ENCODE data around the gene MBD5.

DNA sequence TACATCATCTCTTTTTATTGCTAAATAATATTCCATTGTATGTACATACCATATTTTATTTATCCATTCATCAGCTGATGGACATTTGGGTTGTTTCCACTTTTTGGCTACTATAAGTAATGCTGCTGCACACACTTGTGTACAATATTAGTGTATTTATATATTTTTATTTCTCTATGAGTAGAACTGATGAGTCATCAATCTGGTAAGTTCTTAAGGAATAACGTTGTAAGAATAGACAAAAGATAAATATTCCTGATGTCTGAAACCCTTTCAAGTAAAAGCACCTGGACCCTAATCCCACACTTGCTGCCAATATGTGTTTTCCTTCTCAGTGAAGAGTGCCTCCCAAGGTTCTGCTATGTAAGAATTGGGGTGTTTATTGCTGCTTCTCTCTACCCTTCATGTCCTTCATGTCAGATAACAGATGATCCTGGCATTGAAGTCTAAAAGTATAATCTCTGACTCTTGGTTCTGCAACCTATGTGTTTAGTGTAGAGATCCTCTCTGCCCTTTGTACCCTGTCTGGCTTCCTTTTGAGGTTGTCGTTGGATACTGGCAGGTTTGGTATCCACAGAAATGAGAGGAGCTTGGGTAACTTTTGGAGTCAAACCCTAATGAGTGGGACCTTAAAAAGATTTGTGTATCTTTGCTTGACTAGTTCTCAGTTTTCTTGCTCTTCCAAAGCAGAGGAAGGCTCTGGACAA lies 330.7 kb downstream of the MBD5 start:
- TF ChIP-seq, protein P1, sequence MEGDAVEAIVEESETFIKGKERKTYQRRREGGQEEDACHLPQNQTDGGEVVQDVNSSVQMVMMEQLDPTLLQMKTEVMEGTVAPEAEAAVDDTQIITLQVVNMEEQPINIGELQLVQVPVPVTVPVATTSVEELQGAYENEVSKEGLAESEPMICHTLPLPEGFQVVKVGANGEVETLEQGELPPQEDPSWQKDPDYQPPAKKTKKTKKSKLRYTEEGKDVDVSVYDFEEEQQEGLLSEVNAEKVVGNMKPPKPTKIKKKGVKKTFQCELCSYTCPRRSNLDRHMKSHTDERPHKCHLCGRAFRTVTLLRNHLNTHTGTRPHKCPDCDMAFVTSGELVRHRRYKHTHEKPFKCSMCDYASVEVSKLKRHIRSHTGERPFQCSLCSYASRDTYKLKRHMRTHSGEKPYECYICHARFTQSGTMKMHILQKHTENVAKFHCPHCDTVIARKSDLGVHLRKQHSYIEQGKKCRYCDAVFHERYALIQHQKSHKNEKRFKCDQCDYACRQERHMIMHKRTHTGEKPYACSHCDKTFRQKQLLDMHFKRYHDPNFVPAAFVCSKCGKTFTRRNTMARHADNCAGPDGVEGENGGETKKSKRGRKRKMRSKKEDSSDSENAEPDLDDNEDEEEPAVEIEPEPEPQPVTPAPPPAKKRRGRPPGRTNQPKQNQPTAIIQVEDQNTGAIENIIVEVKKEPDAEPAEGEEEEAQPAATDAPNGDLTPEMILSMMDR (IDR thresholded peaks at IDR 0.05): no peak
- no peak for TF ChIP-seq POLR2A (IDR thresholded peaks at IDR 0.05)
- no peak for TF ChIP-seq POLR2AphosphoS5 (IDR thresholded peaks at IDR 0.05)

Measured in prostate gland (tissue), 2 donors.